Keratinocyte (primary cell): ENCODE results near the gene SLC30A7. TPM values are rescaled to one million over a fixed set of nuclear protein-coding genes. Genes with fewer than 3 reads are reported as not detected.

ENCODE experiments used
- DNase-seq: peaks from one replicate; pipeline ENCODE4 v3.0.0-alpha.2; 2011; ENCODE audit warnings: low read depth, missing footprints, low spot score
- FAIRE-seq: peaks from 2 replicates; lab custom pipeline; 2011; peaks lifted over from hg19 to GRCh38; lab: Jason Lieb, UNC
- H2AFZ ChIP-seq: 2 replicates; pipeline ENCODE4 v1.6.0; 2012; ENCODE audit warnings: low read length, control low read depth, inconsistent platforms; ENCODE audit not compliant: control insufficient read depth
- H3K27ac ChIP-seq: 2 replicates; pipeline ENCODE4 v1.5.1; 2011; ENCODE audit warnings: low read length; ENCODE audit not compliant: control insufficient read depth, insufficient read depth
- H3K27me3 ChIP-seq: 3 replicates; pipeline ENCODE4 v1.6.0; 2011; ENCODE audit warnings: low read length; ENCODE audit not compliant: control insufficient read depth, insufficient read depth; ENCODE audit errors: extremely low read depth
- H3K36me3 ChIP-seq, 2 experiments: 2 replicates in 1 of 2; 3 replicates in 1 of 2; pipeline ENCODE4 v1.5.1; 2011; ENCODE audit warnings: low read length in 2 of 2, mild to moderate bottlenecking in 1 of 2; ENCODE audit not compliant: control insufficient read depth in 2 of 2, insufficient read depth in 2 of 2; ENCODE audit errors: extremely low read depth in 1 of 2
- H3K4me1 ChIP-seq: 3 replicates; pipeline ENCODE4 v1.5.1; 2011; ENCODE audit warnings: low read length; ENCODE audit not compliant: control insufficient read depth, insufficient read depth; ENCODE audit errors: extremely low read depth
- H3K4me2 ChIP-seq: 3 replicates; pipeline ENCODE4 v1.6.0; 2011; ENCODE audit warnings: low read depth, low read length; ENCODE audit not compliant: control insufficient read depth, insufficient read depth; ENCODE audit errors: extremely low read depth
- H3K4me3 ChIP-seq, 3 experiments: fragments of 200-600 bp in 1 of 3; sonication (generic) in 1 of 3; 2 replicates in 2 of 3; 3 replicates in 1 of 3; pipeline ENCODE4 v1.5.1; 2011 to 2016; ENCODE audit warnings: low read length in 3 of 3, mild to moderate bottlenecking in 3 of 3, control low read depth in 2 of 3, inconsistent platforms in 1 of 3, low read depth in 1 of 3, mixed read lengths in 1 of 3, mixed run types in 1 of 3, moderate library complexity in 1 of 3; ENCODE audit not compliant: control insufficient read depth in 2 of 3, insufficient read depth in 2 of 3; ENCODE audit errors: extremely low read depth in 1 of 3
- H3K79me2 ChIP-seq: 2 replicates; pipeline ENCODE4 v1.6.0; 2012; ENCODE audit warnings: low read length; ENCODE audit not compliant: control insufficient read depth, insufficient read depth
- H3K9ac ChIP-seq: 3 replicates; pipeline ENCODE4 v1.6.0; 2011; ENCODE audit warnings: low read length; ENCODE audit not compliant: control insufficient read depth, insufficient read depth; ENCODE audit errors: extremely low read depth
- H3K9me1 ChIP-seq: 3 replicates; pipeline ENCODE4 v1.6.0; 2011; ENCODE audit warnings: low read length; ENCODE audit not compliant: control insufficient read depth, insufficient read depth; ENCODE audit errors: extremely low read depth
- H3K9me3 ChIP-seq: 2 replicates; pipeline ENCODE4 v1.5.1; 2012; ENCODE audit warnings: low read depth, low read length; ENCODE audit not compliant: control insufficient read depth
- H4K20me1 ChIP-seq: 3 replicates; pipeline ENCODE4 v1.6.0; 2011; ENCODE audit warnings: low read length; ENCODE audit not compliant: control insufficient read depth, insufficient read depth; ENCODE audit errors: extremely low read depth
- EZH2 ChIP-seq: IDR thresholded peaks from one replicate; pipeline ENCODE4 v1.6.1; 2012; ENCODE audit warnings: inconsistent platforms, mild to moderate bottlenecking, low read length, moderate library complexity
- dilution Hi-C: fragments of 300-500 bp; cut with MboI; formaldehyde crosslinking; loops from one replicate; pipeline ENCODE4 v1.7.0; 2020; ENCODE audit warnings: low sequenced_read_pairs; ENCODE audit not compliant: extremely low pct_ligation_motif_present
- polyA plus RNA-seq, 5 experiments: library from polyadenylated mRNA; depleted of rRNA in 3 of 5; stranded (reverse) in 3 of 5; stranded (forward) in 1 of 5; unstranded in 1 of 5; fragments of >200 nt; gene quantifications; 1 replicate in 1 of 5; 2 replicates in 3 of 5; 3 replicates in 1 of 5; pipeline versions ENCODE4 v1.2.1 to v1.2.3, GENCODE V29; 2011 to 2012; ENCODE audit warnings: missing spikeins in 2 of 5, low read depth in 1 of 5, low replicate concordance in 1 of 5
- TF ChIP-seq, protein P1 (sequence below), 3 experiments: IDR thresholded peaks in 1 of 3; conservative IDR thresholded peaks in 1 of 3; optimal IDR thresholded peaks in 1 of 3; 2 replicates in 2 of 3; 3 replicates in 1 of 3; pipeline versions ENCODE3 to v1.5.1; 2011; ENCODE audit warnings: low read length in 3 of 3, mild to moderate bottlenecking in 3 of 3, moderate library complexity in 2 of 3, control low read depth in 1 of 3, inconsistent platforms in 1 of 3; ENCODE audit not compliant: insufficient read depth in 2 of 3; ENCODE audit errors: extremely low read depth in 1 of 3

SLC30A7 gene
- polyA plus RNA-seq, 1 donor (not counting 4 experiments of a cell fraction or from before 2014, with no cell fraction given): 15.1 TPM

DNA sequence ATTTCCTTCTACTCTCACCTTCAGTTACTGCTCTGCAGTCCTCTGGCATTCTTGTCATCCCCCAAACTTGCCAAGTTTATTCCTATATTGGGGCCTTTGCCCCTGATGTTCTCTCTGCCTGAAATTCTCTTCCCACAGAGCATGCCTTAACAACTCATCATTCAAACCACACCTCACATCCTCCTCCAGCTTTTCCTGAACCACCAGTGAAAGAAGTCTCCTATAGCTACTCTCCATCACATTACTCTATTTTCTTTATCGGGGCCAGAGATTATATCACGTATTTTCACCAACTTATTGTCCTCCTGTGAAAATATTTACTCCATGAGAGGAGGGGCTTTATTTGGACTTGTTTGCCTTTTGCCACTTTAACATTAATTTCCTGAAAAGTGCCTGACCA lies 33.3 kb upstream of the SLC30A7 start:
- H3K9me1 ChIP-seq: no peaks in the 10 kb centered on the region
- dilution Hi-C loops: loop anchor here (25.0 kb wide), 1 partner anchor 400 kb away; no protein-coding TSS in a partner anchor
- no peak overlapping the region for H2AFZ ChIP-seq
- no peaks in the 10 kb centered on the region for H4K20me1 ChIP-seq
- H3K4me2 ChIP-seq: no peak overlapping the region
- no peaks in the 10 kb centered on the region for H3K9me3 ChIP-seq
- H3K27ac ChIP-seq: no peak overlapping the region
- H3K27me3 ChIP-seq: no peaks in the 10 kb centered on the region
- no peaks in the 10 kb centered on the region for H3K79me2 ChIP-seq
- no peaks in the 10 kb centered on the region for H3K36me3 ChIP-seq
- H3K4me1 ChIP-seq: peaks cover 2% of the 10 kb centered on the region
- no peak overlapping the region for H3K4me3 ChIP-seq
- FAIRE-seq: no peak
- TF ChIP-seq, protein P1, sequence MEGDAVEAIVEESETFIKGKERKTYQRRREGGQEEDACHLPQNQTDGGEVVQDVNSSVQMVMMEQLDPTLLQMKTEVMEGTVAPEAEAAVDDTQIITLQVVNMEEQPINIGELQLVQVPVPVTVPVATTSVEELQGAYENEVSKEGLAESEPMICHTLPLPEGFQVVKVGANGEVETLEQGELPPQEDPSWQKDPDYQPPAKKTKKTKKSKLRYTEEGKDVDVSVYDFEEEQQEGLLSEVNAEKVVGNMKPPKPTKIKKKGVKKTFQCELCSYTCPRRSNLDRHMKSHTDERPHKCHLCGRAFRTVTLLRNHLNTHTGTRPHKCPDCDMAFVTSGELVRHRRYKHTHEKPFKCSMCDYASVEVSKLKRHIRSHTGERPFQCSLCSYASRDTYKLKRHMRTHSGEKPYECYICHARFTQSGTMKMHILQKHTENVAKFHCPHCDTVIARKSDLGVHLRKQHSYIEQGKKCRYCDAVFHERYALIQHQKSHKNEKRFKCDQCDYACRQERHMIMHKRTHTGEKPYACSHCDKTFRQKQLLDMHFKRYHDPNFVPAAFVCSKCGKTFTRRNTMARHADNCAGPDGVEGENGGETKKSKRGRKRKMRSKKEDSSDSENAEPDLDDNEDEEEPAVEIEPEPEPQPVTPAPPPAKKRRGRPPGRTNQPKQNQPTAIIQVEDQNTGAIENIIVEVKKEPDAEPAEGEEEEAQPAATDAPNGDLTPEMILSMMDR (optimal IDR thresholded peaks at IDR 0.05 in 1 of 3, IDR thresholded peaks at IDR 0.05 in 1 of 3, conservative IDR thresholded peaks at IDR 0.05 in 1 of 3; ENCODE audit: extremely low read depth in 1 of 3, insufficient read depth in 2 of 3, low read length in 3 of 3): no peak
- no peak for TF ChIP-seq EZH2
- no peak for DNase-seq
- H3K9ac ChIP-seq: no peak overlapping the region

GRCh38 chr1:100866041-100866900 lies 29.6 kb upstream of the SLC30A7 start:
- no peaks in the 10 kb centered on the region for H3K9me1 ChIP-seq
- FAIRE-seq: no peak

More at GRCh38 chr1:100866041-100866900, 29.6 kb upstream of the SLC30A7 start:
- no peaks in the 10 kb centered on the region for H3K27me3 ChIP-seq
- no peak for DNase-seq
- H3K4me1 ChIP-seq: no peaks in the 10 kb centered on the region
- H3K27ac ChIP-seq: no peak overlapping the region
- no peaks in the 10 kb centered on the region for H4K20me1 ChIP-seq
- H3K4me2 ChIP-seq: peak overlapping the region; percentile 11
- H3K36me3 ChIP-seq: no peaks in the 10 kb centered on the region
- H3K9me3 ChIP-seq: no peaks in the 10 kb centered on the region
- H3K9ac ChIP-seq: no peak overlapping the region
- no peaks in the 10 kb centered on the region for H3K79me2 ChIP-seq
- H3K4me3 ChIP-seq: no peak overlapping the region
- dilution Hi-C loops: loop anchor here (25.0 kb wide), 1 partner anchor 404 kb away; no protein-coding TSS in a partner anchor
- TF ChIP-seq, protein P1 (optimal IDR thresholded peaks at IDR 0.05 in 1 of 3, IDR thresholded peaks at IDR 0.05 in 1 of 3, conservative IDR thresholded peaks at IDR 0.05 in 1 of 3; ENCODE audit: extremely low read depth in 1 of 3, insufficient read depth in 2 of 3, low read length in 3 of 3): peak in 2 of 3 experiments; percentile 27 to 37
- TF ChIP-seq EZH2: no peak
- H2AFZ ChIP-seq: peak overlapping the region; percentile 51
